ENCODE data around the gene NRXN3.

NRXN3 gene

GRCh38 chr14:78196323-78196722 is 26.1 kb downstream of the NRXN3 start:
- no peak for TF ChIP-seq CTCF (IDR thresholded peaks at IDR 0.05; ENCODE audit: low read depth, low read length, missing control alignments)
- no peak for DNase-seq (ENCODE audit: low read depth)
- no peak overlapping the region for H3K4me3 ChIP-seq (ENCODE audit: low read depth, low read length)
- in situ Hi-C loops (cut with HindIII; ENCODE audit: low sequenced_read_pairs) = no loop called here

GRCh38 chr14:78197051-78197450 is 26.9 kb downstream of the NRXN3 start:
- no peak for DNase-seq (ENCODE audit: low read depth)
- in situ Hi-C loops (cut with HindIII; ENCODE audit: low sequenced_read_pairs) = no loop called here
- TF ChIP-seq CTCF (IDR thresholded peaks at IDR 0.05; ENCODE audit: low read depth, low read length, missing control alignments) = no peak
- H3K4me3 ChIP-seq (ENCODE audit: low read depth, low read length) = no peak overlapping the region

GRCh38 chr14:78202163-78202562 is 32.0 kb downstream of the NRXN3 start:
- DNase-seq (ENCODE audit: low read depth) = no peak
- in situ Hi-C loops (cut with HindIII; ENCODE audit: low sequenced_read_pairs) = no loop called here
- H3K4me3 ChIP-seq (ENCODE audit: low read depth, low read length) = no peak overlapping the region
- TF ChIP-seq CTCF (IDR thresholded peaks at IDR 0.05; ENCODE audit: low read depth, low read length, missing control alignments) = no peak

- no peak for TF ChIP-seq CTCF (IDR thresholded peaks at IDR 0.05; ENCODE audit: low read depth, low read length, missing control alignments)
- in situ Hi-C loops (cut with HindIII; ENCODE audit: low sequenced_read_pairs) = no loop called here
- DNase-seq (ENCODE audit: low read depth) = no peak
- H3K4me3 ChIP-seq (ENCODE audit: low read depth, low read length) = no peak overlapping the region
Measured at GRCh38 chr14:78202976-78203375, 32.8 kb downstream of the NRXN3 start.

- in situ Hi-C loops (cut with HindIII; ENCODE audit: low sequenced_read_pairs) = no loop called here
- no peak for DNase-seq (ENCODE audit: low read depth)
- TF ChIP-seq CTCF (IDR thresholded peaks at IDR 0.05; ENCODE audit: low read depth, low read length, missing control alignments) = no peak
- no peak overlapping the region for H3K4me3 ChIP-seq (ENCODE audit: low read depth, low read length)
Measured at GRCh38 chr14:78207414-78207813, 37.2 kb downstream of the NRXN3 start.

GRCh38 chr14:78220273-78220672 is 50.1 kb downstream of the NRXN3 start:
- in situ Hi-C loops (cut with HindIII; ENCODE audit: low sequenced_read_pairs) = no loop called here
- no peak for TF ChIP-seq CTCF (IDR thresholded peaks at IDR 0.05; ENCODE audit: low read depth, low read length, missing control alignments)
- no peak overlapping the region for H3K4me3 ChIP-seq (ENCODE audit: low read depth, low read length)
- DNase-seq (ENCODE audit: low read depth) = no peak

- no peak for TF ChIP-seq CTCF (IDR thresholded peaks at IDR 0.05; ENCODE audit: low read depth, low read length, missing control alignments)
- H3K4me3 ChIP-seq (ENCODE audit: low read depth, low read length) = no peak overlapping the region
- no peak for DNase-seq (ENCODE audit: low read depth)
- in situ Hi-C loops (cut with HindIII; ENCODE audit: low sequenced_read_pairs) = no loop called here
Measured at GRCh38 chr14:78222746-78223145, 52.6 kb downstream of the NRXN3 start.

Measured in astrocyte of the cerebellum (primary cell).